ENCODE results near the gene IGF1R. TPM values are rescaled to one million over a fixed set of nuclear protein-coding genes. Genes with fewer than 3 reads are reported as not detected.
A peak's percentile ranks its signal among the peaks of the same experiment; 100 is the strongest.

The IGF1R gene
- total RNA-seq, 2 experiments from 2014 or later = 22.8 to 24.7 TPM

DNA sequence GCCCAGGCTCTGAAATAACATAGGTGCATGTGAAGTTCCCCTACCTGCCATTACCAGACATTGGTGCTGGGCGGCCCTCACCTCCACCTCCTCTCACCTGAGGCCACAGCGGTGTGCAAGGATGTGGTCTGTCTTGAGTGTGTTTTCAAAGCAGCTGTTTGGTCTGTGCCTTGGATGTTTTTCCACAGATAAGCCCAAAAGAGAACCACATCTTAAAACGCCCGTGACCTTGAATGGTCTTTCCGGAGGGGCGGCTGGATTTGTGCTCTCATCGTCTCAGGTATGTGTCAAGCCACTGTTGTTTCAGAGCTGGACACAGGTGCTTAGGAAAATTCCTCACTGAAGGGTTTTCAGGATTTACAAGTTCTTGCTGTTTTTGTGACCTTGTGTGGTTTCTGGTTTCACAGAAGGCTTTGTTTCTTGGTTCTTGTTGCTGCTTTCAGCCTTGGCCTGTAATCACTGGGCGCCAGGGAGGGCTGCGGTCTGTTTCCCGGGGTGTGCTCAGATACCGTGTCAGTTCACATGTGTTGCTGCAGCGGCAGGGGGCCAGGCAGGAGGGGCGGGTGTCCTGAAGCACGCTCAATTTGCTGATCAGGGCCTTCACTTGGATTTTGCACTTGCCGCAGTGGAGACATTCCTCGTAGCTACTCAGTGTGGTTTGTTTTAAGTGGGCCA is 128.4 kb downstream of the IGF1R start:
- no peaks in the 10 kb centered on the region for H3K36me3 Mint-ChIP-seq (ENCODE audit: low read depth)
- ChIA-PET POLR2A (no interaction called here), CTCF (interaction anchor here (2.7 to 6.7 kb wide), 2 partner anchors 15 to 105 kb away, joined by 9 to 70 read pairs; no protein-coding TSS in a partner anchor)
- peak overlapping the region; percentile 51 for H3K27ac Mint-ChIP-seq
- DNase-seq (peak; percentile 69), ATAC-seq (peak; percentile 60)
- TF ChIP-seq CTCF (IDR thresholded peaks at IDR 0.05) = no peak
- no peaks in the 10 kb centered on the region for H3K9me3 Mint-ChIP-seq
- intact Hi-C loops (cut with micrococcal nuclease) = no loop called here
- peak overlapping the region; percentile 10 for H3K4me3 Mint-ChIP-seq
- H3K4me1 Mint-ChIP-seq (ENCODE audit: low read depth) = peaks cover 50% of the 10 kb centered on the region
- H3K27me3 Mint-ChIP-seq = no peaks in the 10 kb centered on the region

- Mint-ChIP-seq H3K9me3 (no peaks in the 10 kb centered on the region), H3K4me1 (ENCODE audit: low read depth) (peaks cover 49% of the 10 kb centered on the region), H3K4me3 (no peak overlapping the region), H3K27ac (peak overlapping the region; percentile 51), H3K27me3 (no peaks in the 10 kb centered on the region), H3K36me3 (ENCODE audit: low read depth) (no peaks in the 10 kb centered on the region)
- ATAC-seq = no peak
- TF ChIP-seq CTCF (IDR thresholded peaks at IDR 0.05) = no peak
- DNase-seq = no peak
- intact Hi-C loops (cut with micrococcal nuclease) = no loop called here
- POLR2A ChIA-PET = interaction anchor here (2.3 kb wide), 1 partner anchor 127 kb away, joined by 5 read pairs; no protein-coding TSS in a partner anchor
- CTCF ChIA-PET = interaction anchor here (1.4 to 6.7 kb wide), 5 partner anchors 14 to 258 kb away, joined by 4 to 70 read pairs (median 11); no protein-coding TSS in a partner anchor
Observed at GRCh38 chr15:98777426-98777825, 129.1 kb downstream of the IGF1R start.

GRCh38 chr15:98778263-98778959 is 130.1 kb downstream of the IGF1R start:
- intact Hi-C loops (cut with micrococcal nuclease) = no loop called here
- ChIA-PET POLR2A (interaction anchor here (0.7 to 2.3 kb wide), 4 partner anchors 25 to 128 kb away, joined by 3 to 5 read pairs (median 3); no protein-coding TSS in a partner anchor), CTCF (interaction anchor here (0.6 to 6.7 kb wide), 26 partner anchors 12 to 301 kb away, joined by 3 to 70 read pairs (median 4); no protein-coding TSS in a partner anchor)
- Mint-ChIP-seq H3K9me3 (no peaks in the 10 kb centered on the region), H3K36me3 (ENCODE audit: low read depth) (no peaks in the 10 kb centered on the region), H3K4me1 (ENCODE audit: low read depth) (peaks cover 43% of the 10 kb centered on the region), H3K27ac (no peak overlapping the region), H3K4me3 (no peak overlapping the region), H3K27me3 (no peaks in the 10 kb centered on the region)
- ATAC-seq = no peak
- no peak for TF ChIP-seq CTCF (IDR thresholded peaks at IDR 0.05)
- no peak for DNase-seq

DNA sequence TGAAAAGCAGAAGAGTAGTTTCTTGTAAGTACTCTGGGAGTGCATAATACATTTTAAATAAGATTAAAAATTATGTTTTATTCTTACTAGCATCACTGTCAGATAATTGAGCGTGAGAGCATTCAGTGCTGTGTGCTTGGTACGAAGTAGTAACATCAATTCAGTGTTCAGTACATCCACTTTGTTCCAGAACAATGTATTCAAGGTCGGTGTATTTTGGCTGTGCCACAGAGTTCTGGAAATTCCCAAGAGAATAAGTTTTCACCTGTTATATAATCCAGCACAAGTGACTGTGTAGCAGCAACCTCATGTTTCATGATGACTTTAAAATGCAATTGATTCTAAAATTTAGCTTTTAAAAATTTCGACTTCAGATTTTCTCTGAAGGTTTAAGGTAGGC is 130.6 kb downstream of the IGF1R start:
- POLR2A ChIA-PET = interaction anchor here (1.0 to 2.3 kb wide), 2 partner anchors 102 to 129 kb away, joined by 3 to 5 read pairs; no protein-coding TSS in a partner anchor
- CTCF ChIA-PET = interaction anchor here (0.6 to 6.7 kb wide), 37 partner anchors 11 to 485 kb away, joined by 3 to 70 read pairs (median 3); no protein-coding TSS in a partner anchor
- intact Hi-C loops (cut with micrococcal nuclease) = no loop called here
- DNase-seq (no peak), ATAC-seq (no peak)
- Mint-ChIP-seq H3K27ac (no peak overlapping the region), H3K36me3 (ENCODE audit: low read depth) (no peaks in the 10 kb centered on the region), H3K27me3 (no peaks in the 10 kb centered on the region), H3K4me1 (ENCODE audit: low read depth) (peaks cover 42% of the 10 kb centered on the region), H3K4me3 (no peak overlapping the region), H3K9me3 (no peaks in the 10 kb centered on the region)
- no peak for TF ChIP-seq CTCF (IDR thresholded peaks at IDR 0.05)

Data from activated CD8-positive, alpha-beta T cell treated with anti-CD3 and anti-CD28 coated beads for 36 hours (primary cell).